GM19099 (cell line): ENCODE results near the gene HTR1D.

Experiments used
- POLR2A ChIP-seq: IDR thresholded peaks from 3 replicates; pipeline ENCODE4 v1.6.1; 2011; ENCODE audit warnings: low read depth; ENCODE audit not compliant: insufficient read length; ENCODE audit errors: extremely low read depth

HTR1D gene

GRCh38 chr1:23217421-23218115 lies at the start of gene HTR1D:
HTR1D (minus strand) TSS chr1:23217502; CDS start chr1:23194219, 23,283 bp downstream.
- no peak for TF ChIP-seq POLR2A

GRCh38 chr1:23263380-23263887 lies 46.1 kb upstream of the HTR1D start:
- no peak for TF ChIP-seq POLR2A

GRCh38 chr1:23254584-23254983 lies 37.3 kb upstream of the HTR1D start:
- no peak for TF ChIP-seq POLR2A

GRCh38 chr1:23251812-23252211 lies 34.5 kb upstream of the HTR1D start:
- TF ChIP-seq POLR2A: no peak

- TF ChIP-seq POLR2A: no peak
These were observed 32.6 kb upstream of the HTR1D start for GRCh38 chr1:23249787-23250454.

GRCh38 chr1:23247276-23247675 lies 30.0 kb upstream of the HTR1D start:
- TF ChIP-seq POLR2A: no peak

- no peak for TF ChIP-seq POLR2A
These were observed 29.0 kb upstream of the HTR1D start for GRCh38 chr1:23246274-23246673.

- no peak for TF ChIP-seq POLR2A
These were observed 27.0 kb upstream of the HTR1D start for GRCh38 chr1:23244256-23244761.

GRCh38 chr1:23242414-23242813 lies 25.1 kb upstream of the HTR1D start:
- no peak for TF ChIP-seq POLR2A

GRCh38 chr1:23239638-23240295 lies 22.5 kb upstream of the HTR1D start:
- TF ChIP-seq POLR2A: no peak

GRCh38 chr1:23238565-23238964 lies 21.3 kb upstream of the HTR1D start:
- TF ChIP-seq POLR2A: no peak

- no peak for TF ChIP-seq POLR2A
These were observed 20.2 kb upstream of the HTR1D start for GRCh38 chr1:23237508-23237907.

- no peak for TF ChIP-seq POLR2A
These were observed 10.5 kb upstream of the HTR1D start for GRCh38 chr1:23227806-23228205.

- TF ChIP-seq POLR2A: no peak
These were observed 7.7 kb upstream of the HTR1D start for GRCh38 chr1:23224739-23225648.
